Measurements from ENCODE around the gene CDS2. TPM values are rescaled to one million over a fixed set of nuclear protein-coding genes. Genes with fewer than 3 reads are reported as not detected.

CDS2 gene
- total RNA-seq, 2 experiments from 2014 or later: 49.4 to 51.7 TPM

- ChIA-PET POLR2A (no interaction called here), CTCF (interaction anchor here (0.7 kb wide), 1 partner anchor 19 kb away, joined by 3 read pairs; the partner anchor contains the start of gene CDS2)
Measured at GRCh38 chr20:5145365-5146098, 18.7 kb downstream of the CDS2 start.

GRCh38 chr20:5146099-5146668 lies 19.4 kb downstream of the CDS2 start:
- ChIA-PET POLR2A (no interaction called here), CTCF (no interaction called here)

- CTCF ChIA-PET: interaction anchor here (0.9 to 1.0 kb wide), 2 partner anchors 20 to 46 kb away, joined by 4 read pairs; partner anchors contain the start of gene CDS2
- POLR2A ChIA-PET: interaction anchor here (0.6 kb wide), 1 partner anchor 459 kb away, joined by 8 read pairs; no protein-coding TSS in a partner anchor
Measured at GRCh38 chr20:5146871-5147592, 20.2 kb downstream of the CDS2 start.

GRCh38 chr20:5148581-5148980 lies 21.8 kb downstream of the CDS2 start:
- POLR2A ChIA-PET: no interaction called here
- CTCF ChIA-PET: no interaction called here

GRCh38 chr20:5149892-5150225 lies 23.1 kb downstream of the CDS2 start:
- ChIA-PET CTCF (interaction anchor here (1.4 kb wide), 1 partner anchor 43 kb away, joined by 4 read pairs; no protein-coding TSS in a partner anchor), POLR2A (no interaction called here)

GRCh38 chr20:5150226-5151076 lies 23.6 kb downstream of the CDS2 start:
- CTCF ChIA-PET: interaction anchor here (1.4 kb wide), 1 partner anchor 42 kb away, joined by 4 read pairs; no protein-coding TSS in a partner anchor
- POLR2A ChIA-PET: no interaction called here

- POLR2A ChIA-PET: interaction anchor here (1.1 to 1.2 kb wide), 2 partner anchors 9 to 27 kb away, joined by 3 read pairs; partner anchors contain the start of gene CDS2
- CTCF ChIA-PET: interaction anchor here (1.0 to 1.6 kb wide), 2 partner anchors 9 to 27 kb away, joined by 4 read pairs; partner anchors contain the start of gene CDS2
Measured at GRCh38 chr20:5153152-5153467, 26.3 kb downstream of the CDS2 start.

GRCh38 chr20:5153612-5154542 lies 27.1 kb downstream of the CDS2 start:
- POLR2A ChIA-PET: interaction anchor here (0.5 to 1.2 kb wide), 3 partner anchors 10 to 954 kb away, joined by 3 to 5 read pairs (median 3); partner anchors contain the start of gene CDS2
- CTCF ChIA-PET: interaction anchor here (0.8 to 1.6 kb wide), 3 partner anchors 8 to 28 kb away, joined by 3 to 4 read pairs (median 4); partner anchors contain the start of gene CDS2

- CTCF ChIA-PET: interaction anchor here (1.6 kb wide), 2 partner anchors 7 to 28 kb away, joined by 4 read pairs; no protein-coding TSS in a partner anchor
- POLR2A ChIA-PET: no interaction called here
Measured at GRCh38 chr20:5154543-5154925, 27.7 kb downstream of the CDS2 start.

GRCh38 chr20:5155404-5155803 lies 28.6 kb downstream of the CDS2 start:
- ChIA-PET CTCF (interaction anchor here (1.6 kb wide), 1 partner anchor 29 kb away, joined by 4 read pairs; no protein-coding TSS in a partner anchor), POLR2A (no interaction called here)

GRCh38 chr20:5156675-5157448 lies 30.1 kb downstream of the CDS2 start:
- POLR2A ChIA-PET: no interaction called here
- CTCF ChIA-PET: interaction anchor here (1.1 to 1.4 kb wide), 2 partner anchors 10 to 68 kb away, joined by 3 to 6 read pairs; no protein-coding TSS in a partner anchor

GRCh38 chr20:5159928-5160327 lies 33.1 kb downstream of the CDS2 start:
- ChIA-PET CTCF (no interaction called here), POLR2A (no interaction called here)

GRCh38 chr20:5160882-5161281 lies 34.1 kb downstream of the CDS2 start:
- POLR2A ChIA-PET: no interaction called here
- CTCF ChIA-PET: interaction anchor here (1.2 kb wide), 1 partner anchor 34 kb away, joined by 4 read pairs; the partner anchor contains the start of gene CDS2

- CTCF ChIA-PET: interaction anchor here (1.2 to 1.6 kb wide), 2 partner anchors 8 to 35 kb away, joined by 4 read pairs; partner anchors contain the start of gene CDS2
Measured at GRCh38 chr20:5161536-5162164, 34.8 kb downstream of the CDS2 start.

GRCh38 chr20:5164645-5165625 lies 38.1 kb downstream of the CDS2 start:
- ChIA-PET POLR2A (no interaction called here), CTCF (interaction anchor here (0.6 kb wide), 1 partner anchor 30 kb away, joined by 3 read pairs; no protein-coding TSS in a partner anchor)

More at GRCh38 chr20:5161536-5162164, 34.8 kb downstream of the CDS2 start:
- POLR2A ChIA-PET: no interaction called here

Measured in activated CD8-positive, alpha-beta memory T cell treated with anti-CD3 and anti-CD28 coated beads for 36 hours (primary cell).